ENCODE results near the gene NPFF.
A peak's percentile ranks its signal among the peaks of the same experiment; 100 is the strongest.

Gene NPFF

GRCh38 chr12:53505555-53506449 is 1.5 kb downstream of the NPFF start:
- in situ Hi-C loops (cut with MboI; ENCODE audit: low sequenced_read_pairs) = loop anchor here (10.0 kb wide), 1 partner anchor 181 kb away; the partner anchor contains the start of gene AAAS
- H3K4me3 ChIP-seq = no peak overlapping the region
- no peak for DNase-seq (ENCODE audit: low spot score in 2 of 2)
- peaks cover 8% of the 10 kb centered on the region; the same call in 1 of the 2 replicates for H3K4me1 ChIP-seq
- H3K27me3 ChIP-seq (ENCODE audit: low read depth) = no peaks in the 10 kb centered on the region
- H3K9me3 ChIP-seq = no peaks in the 10 kb centered on the region
- peaks cover 16% of the 10 kb centered on the region for H3K36me3 ChIP-seq (replicated peaks)

GRCh38 chr12:53505086-53505485 is 2.2 kb downstream of the NPFF start:
- H3K9me3 ChIP-seq = no peaks in the 10 kb centered on the region
- no peaks in the 10 kb centered on the region for H3K27me3 ChIP-seq (ENCODE audit: low read depth)
- H3K4me3 ChIP-seq = no peak overlapping the region
- no peak for DNase-seq (ENCODE audit: low spot score in 2 of 2)
- peaks cover 16% of the 10 kb centered on the region for H3K36me3 ChIP-seq (replicated peaks)
- H3K4me1 ChIP-seq = peaks cover 11% of the 10 kb centered on the region
- in situ Hi-C loops (cut with MboI; ENCODE audit: low sequenced_read_pairs) = loop anchor here (10.0 kb wide), 1 partner anchor 180 kb away; the partner anchor contains the start of gene AAAS

GRCh38 chr12:53504004-53504920 is 3.0 kb downstream of the NPFF start:
- Histone ChIP-seq H3K27me3 (ENCODE audit: low read depth) (no peaks in the 10 kb centered on the region), H3K4me3 (no peak overlapping the region), H3K36me3 (replicated peaks) (peaks cover 16% of the 10 kb centered on the region), H3K9me3 (no peaks in the 10 kb centered on the region), H3K4me1 (peaks cover 16% of the 10 kb centered on the region)
- in situ Hi-C loops (cut with MboI; ENCODE audit: low sequenced_read_pairs) = loop anchor here (10.0 kb wide), 1 partner anchor 179 kb away; the partner anchor contains the start of gene AAAS
- DNase-seq (ENCODE audit: low spot score in 2 of 2) = no peak

- Histone ChIP-seq H3K27me3 (ENCODE audit: low read depth) (no peaks in the 10 kb centered on the region), H3K9me3 (no peaks in the 10 kb centered on the region), H3K4me3 (no peak overlapping the region), H3K4me1 (peaks cover 16% of the 10 kb centered on the region), H3K36me3 (replicated peaks) (peaks cover 16% of the 10 kb centered on the region)
- DNase-seq (ENCODE audit: low spot score in 2 of 2) = no peak
- in situ Hi-C loops (cut with MboI; ENCODE audit: low sequenced_read_pairs) = loop anchor here (10.0 kb wide), 1 partner anchor 178 kb away; the partner anchor contains the start of gene AAAS
Measured at GRCh38 chr12:53502983-53503728, 4.1 kb downstream of the NPFF start.

GRCh38 chr12:53502331-53502730 is 5.0 kb downstream of the NPFF start:
- H3K27me3 ChIP-seq (ENCODE audit: low read depth) = no peaks in the 10 kb centered on the region
- H3K36me3 ChIP-seq (replicated peaks) = peaks cover 16% of the 10 kb centered on the region
- DNase-seq (ENCODE audit: low spot score in 2 of 2) = no peak
- peak overlapping the region; percentile 66 for H3K4me3 ChIP-seq
- no peaks in the 10 kb centered on the region for H3K9me3 ChIP-seq
- in situ Hi-C loops (cut with MboI; ENCODE audit: low sequenced_read_pairs) = loop anchor here (10.0 kb wide), 1 partner anchor 178 kb away; the partner anchor contains the start of gene AAAS
- peaks cover 16% of the 10 kb centered on the region for H3K4me1 ChIP-seq

GRCh38 chr12:53501615-53502181 is 5.6 kb downstream of the NPFF start:
- Histone ChIP-seq H3K4me3 (peak overlapping the region; percentile 66), H3K27me3 (ENCODE audit: low read depth) (no peaks in the 10 kb centered on the region), H3K4me1 (peaks cover 16% of the 10 kb centered on the region), H3K36me3 (replicated peaks) (peaks cover 13% of the 10 kb centered on the region), H3K9me3 (no peaks in the 10 kb centered on the region)
- no peak for DNase-seq (ENCODE audit: low spot score in 2 of 2)
- in situ Hi-C loops (cut with MboI; ENCODE audit: low sequenced_read_pairs) = loop anchor here (10.0 kb wide), 1 partner anchor 177 kb away; the partner anchor contains the start of gene AAAS

- peak within 1 kb of the TSS; percentile 66 for H3K4me3 ChIP-seq
- in situ Hi-C loops (cut with MboI; ENCODE audit: low sequenced_read_pairs) = loop anchor here (10.0 kb wide), 1 partner anchor 176 kb away; the partner anchor contains the start of gene AAAS
- DNase-seq (ENCODE audit: low spot score in 2 of 2) = peak; percentile 98
- H3K27me3 ChIP-seq (ENCODE audit: low read depth) = no peaks in the 10 kb centered on the region
- H3K4me1 ChIP-seq = peaks cover 18% of the 10 kb centered on the region
- H3K9me3 ChIP-seq = no peaks in the 10 kb centered on the region
- peaks cover 6% of the 10 kb centered on the region for H3K36me3 ChIP-seq (replicated peaks)
Measured at GRCh38 chr12:53500776-53501614, 6.3 kb downstream of the NPFF start, which contains the start of gene TARBP2. TSS of gene TARBP2 (plus strand) at chr12:53501283. CDS start at chr12:53501409, 126 bp downstream.

- in situ Hi-C loops (cut with MboI; ENCODE audit: low sequenced_read_pairs) = loop anchor here (10.0 kb wide), 1 partner anchor 175 kb away; the partner anchor contains the start of gene AAAS
- Histone ChIP-seq H3K4me1 (peaks cover 18% of the 10 kb centered on the region), H3K36me3 (replicated peaks) (peaks cover 5% of the 10 kb centered on the region; the same call in 1 of the 2 replicates), H3K9me3 (no peaks in the 10 kb centered on the region), H3K27me3 (ENCODE audit: low read depth) (no peaks in the 10 kb centered on the region), H3K4me3 (peak overlapping the region; percentile 66)
- no peak for DNase-seq (ENCODE audit: low spot score in 2 of 2)
Measured at GRCh38 chr12:53500142-53500775, 7.0 kb downstream of the NPFF start.

GRCh38 chr12:53499266-53500141 is 7.8 kb downstream of the NPFF start, which contains the start of gene MAP3K12:
TSS of gene MAP3K12 (minus strand) at chr12:53499458. CDS start at chr12:53487391, 12,067 bp downstream.
- in situ Hi-C loops (cut with MboI; ENCODE audit: low sequenced_read_pairs) = loop anchor here (10.0 kb wide), 1 partner anchor 175 kb away; the partner anchor contains the start of gene AAAS
- Histone ChIP-seq H3K36me3 (replicated peaks) (peaks cover 5% of the 10 kb centered on the region; the same call in 1 of the 2 replicates), H3K9me3 (no peaks in the 10 kb centered on the region), H3K27me3 (ENCODE audit: low read depth) (no peaks in the 10 kb centered on the region), H3K4me3 (peak within 1 kb of the TSS; percentile 66), H3K4me1 (peaks cover 18% of the 10 kb centered on the region)
- peak; percentile 48 to 77 for DNase-seq (ENCODE audit: low spot score in 2 of 2)

- in situ Hi-C loops (cut with MboI; ENCODE audit: low sequenced_read_pairs) = no loop called here
- DNase-seq (ENCODE audit: low spot score in 2 of 2) = no peak
- H3K4me1 ChIP-seq = peaks cover 22% of the 10 kb centered on the region
- H3K9me3 ChIP-seq = no peaks in the 10 kb centered on the region
- no peaks in the 10 kb centered on the region for H3K27me3 ChIP-seq (ENCODE audit: low read depth)
- H3K36me3 ChIP-seq (replicated peaks) = no peaks in the 10 kb centered on the region
- H3K4me3 ChIP-seq = no peak overlapping the region
Measured at GRCh38 chr12:53498235-53498630, 9.1 kb downstream of the NPFF start.

- H3K4me1 ChIP-seq = peaks cover 23% of the 10 kb centered on the region
- H3K9me3 ChIP-seq = no peaks in the 10 kb centered on the region
- H3K27me3 ChIP-seq (ENCODE audit: low read depth) = no peaks in the 10 kb centered on the region
- H3K4me3 ChIP-seq = no peak overlapping the region
- DNase-seq (ENCODE audit: low spot score in 2 of 2) = no peak
- no peaks in the 10 kb centered on the region for H3K36me3 ChIP-seq (replicated peaks)
- in situ Hi-C loops (cut with MboI; ENCODE audit: low sequenced_read_pairs) = no loop called here
Measured at GRCh38 chr12:53497461-53497860, 9.8 kb downstream of the NPFF start.

Measured in HAP-1 (cell line).